K562 (cell line): ENCODE data around the gene ATXN1. TPM values are rescaled to one million over a fixed set of nuclear protein-coding genes. Genes with fewer than 3 reads are reported as not detected.

Source experiments
- ARID1B ChIP-seq: fragments of 450-650 bp; IDR thresholded peaks from 2 replicates; pipeline ENCODE4 v1.6.1; 2016; ENCODE audit warnings: antibody characterized with exemption, mild to moderate bottlenecking, inconsistent platforms
- ATF3 ChIP-seq, 2 experiments: fragments of 450-650 bp in 1 of 2; sonication (generic) in 1 of 2; formaldehyde crosslinking in 1 of 2; IDR thresholded peaks in 1 of 2; conservative IDR thresholded peaks in 1 of 2; 2 replicates each; pipeline versions ENCODE4 v1.6.1 to v1.8.1; 2016 to 2023; ENCODE audit warnings: mild to moderate bottlenecking in 2 of 2, moderate library complexity in 2 of 2, inconsistent platforms in 1 of 2, missing genetic modification reagents in 1 of 2
- ATF7 ChIP-seq: fragments of 450-650 bp; IDR thresholded peaks from 2 replicates; pipeline ENCODE4 v1.7.1; 2014; ENCODE audit warnings: mild to moderate bottlenecking, moderate library complexity
- CBFA2T2 ChIP-seq: fragments of 450-650 bp; conservative IDR thresholded peaks from 2 replicates; pipeline ENCODE4 v1.6.1; 2017; ENCODE audit warnings: mild to moderate bottlenecking
- CBFA2T3 ChIP-seq: fragments of 450-650 bp; IDR thresholded peaks from 2 replicates; pipeline ENCODE4 v1.6.1; 2017
- DACH1 ChIP-seq: fragments of 450-650 bp; IDR thresholded peaks from 2 replicates; pipeline ENCODE4 v1.6.1; 2018; ENCODE audit not compliant: partially characterized antibody
- DEAF1 ChIP-seq: fragments of 450-650 bp; formaldehyde crosslinking; IDR thresholded peaks from 2 replicates; pipeline ENCODE4 v1.4.0; 2020; ENCODE audit warnings: mild to moderate bottlenecking, moderate library complexity
- EHMT2 ChIP-seq: fragments of 450-650 bp; IDR thresholded peaks from 2 replicates; pipeline ENCODE4 v1.6.1; 2018; ENCODE audit warnings: antibody characterized with exemption
- ESRRB ChIP-seq: fragments of 250-450 bp; sonication (Bioruptor Pico); IDR thresholded peaks from 2 replicates; pipeline ENCODE4 v1.5.0; 2020; ENCODE audit warnings: mild to moderate bottlenecking, moderate library complexity, borderline replicate concordance
- FOXJ2 ChIP-seq: fragments of 200-800 bp; sonication (Bioruptor generic); IDR thresholded peaks from 2 replicates; pipeline ENCODE4 v1.6.1; 2016; ENCODE audit warnings: missing genetic modification characterization, missing compliant biosample characterization
- HBP1 ChIP-seq: fragments of 450-650 bp; formaldehyde crosslinking; IDR thresholded peaks from 2 replicates; pipeline ENCODE4 v1.4.0; 2022; ENCODE audit warnings: missing genetic modification characterization
- HES1 ChIP-seq: fragments of 450-650 bp; IDR thresholded peaks from 2 replicates; pipeline ENCODE4 v1.6.1; 2016; ENCODE audit warnings: low read depth, mild to moderate bottlenecking, moderate library complexity
- KLF1 ChIP-seq: fragments of 450-650 bp; IDR thresholded peaks from 2 replicates; pipeline ENCODE4 v1.6.1; 2016; ENCODE audit warnings: missing genetic modification characterization, missing compliant biosample characterization
- MYNN ChIP-seq, 2 experiments: sonication (generic); formaldehyde crosslinking in 1 of 2; IDR thresholded peaks; 2 replicates each; pipeline versions ENCODE4 v1.5.0 to v1.6.1; 2016 to 2020; ENCODE audit warnings: antibody characterized with exemption in 1 of 2, missing genetic modification reagents in 1 of 2
- NBN ChIP-seq: fragments of 450-650 bp; IDR thresholded peaks from 2 replicates; pipeline ENCODE4 v1.6.1; 2016; ENCODE audit warnings: low read depth, mild to moderate bottlenecking
- NCOA2 ChIP-seq, 2 experiments: fragments of 450-650 bp; IDR thresholded peaks; 2 replicates each; pipeline ENCODE4 v1.6.1; 2018; ENCODE audit warnings: mild to moderate bottlenecking in 2 of 2, moderate library complexity in 1 of 2; ENCODE audit not compliant: partially characterized antibody in 2 of 2
- POLR2AphosphoS2 ChIP-seq: IDR thresholded peaks from 2 replicates; pipeline ENCODE4 v1.6.1; 2012; ENCODE audit warnings: low read length, improper control_type of control experiment
- RB1 ChIP-seq: fragments of 450-650 bp; IDR thresholded peaks from 2 replicates; pipeline ENCODE4 v1.6.1; 2017; ENCODE audit warnings: low read depth, mild to moderate bottlenecking
- SMARCA5 ChIP-seq: fragments of 450-650 bp; IDR thresholded peaks from 2 replicates; pipeline ENCODE4 v1.6.1; 2016
- SMC3 ChIP-seq: conservative IDR thresholded peaks from 2 replicates; pipeline ENCODE4 v1.6.1; 2011; ENCODE audit warnings: low read depth, low read length, improper control_type of control experiment; ENCODE audit not compliant: insufficient read depth
- SP2 ChIP-seq: IDR thresholded peaks from 2 replicates; pipeline ENCODE4 v1.6.1; 2011; ENCODE audit warnings: mild to moderate bottlenecking, low read depth, low read length, moderate library complexity; ENCODE audit not compliant: poor library complexity, severe bottlenecking; ENCODE audit errors: extremely low read depth
- TAF9B ChIP-seq: fragments of 450-650 bp; IDR thresholded peaks from 2 replicates; pipeline ENCODE4 v1.6.1; 2018; ENCODE audit warnings: mild to moderate bottlenecking; ENCODE audit not compliant: partially characterized antibody
- TBL1XR1 ChIP-seq, 2 experiments: IDR thresholded peaks; 2 replicates each; pipeline ENCODE4 v1.6.1; 2012; ENCODE audit warnings: improper control_type of control experiment in 2 of 2, low read length in 2 of 2, mild to moderate bottlenecking in 1 of 2
- TEAD1 ChIP-seq, 2 experiments: fragments of 450-650 bp in 1 of 2; sonication (generic) in 1 of 2; formaldehyde crosslinking; IDR thresholded peaks; 2 replicates each; pipeline versions ENCODE4 v1.4.0 to v1.8.0; 2020 to 2022; ENCODE audit warnings: mild to moderate bottlenecking in 2 of 2, missing genetic modification reagents in 1 of 2
- ZBTB26 ChIP-seq: fragments of 450-650 bp; formaldehyde crosslinking; IDR thresholded peaks from 2 replicates; pipeline ENCODE4 v1.4.0; 2022; ENCODE audit warnings: missing genetic modification characterization
- polyA plus RNA-seq, 8 experiments: library from polyadenylated mRNA; depleted of rRNA in 4 of 8; stranded (reverse) in 5 of 8; unstranded in 3 of 8; fragments of >200 nt; fragmentation: Nextera tagmentation in 2 of 8; fragmentation: Illumina TruSeq in 1 of 8; extraction: Ambion mirVana in 2 of 8; extraction: Trizol in 1 of 8; gene quantifications; 2 replicates each; pipeline versions ENCODE4 v1.2.1 to v1.2.3, GENCODE V29; 2011 to 2014; ENCODE audit warnings: inconsistent platforms in 1 of 8, missing spikeins in 1 of 8
- total RNA-seq, 7 experiments: library from RNA; depleted of rRNA in 6 of 7; stranded (reverse); fragments of >200 nt in 6 of 7; fragmentation: Illumina TruSeq in 2 of 7; extraction: Trizol in 2 of 7; gene quantifications; 2 replicates each; pipeline versions ENCODE4 v1.2.1 to v1.2.3, GENCODE V29; 2011 to 2021; ENCODE audit warnings: low replicate concordance in 1 of 7

ATXN1 gene
- total and polyA plus RNA-seq, 9 of the 15 experiments (the other 6 are each of a cell fraction or from before 2014, with no cell fraction given): under 0.01 to 1.2 (median 0.58) TPM

- TF ChIP-seq FOXJ2: peak; percentile 37; the same call in 1 of the 2 replicates
- peak; percentile 39; the same call in 1 of the 2 replicates for TF ChIP-seq NBN
- no peak for TF ChIP-seq DACH1
- 0 out of 2 replicates have a peak, but pooled peaks have one; percentile 11 for TF ChIP-seq CBFA2T2
- TF ChIP-seq HBP1: no peak
- TF ChIP-seq KLF1: no peak
- 0 out of 4 replicates have a peak, but pooled peaks of 1 of the 2 experiments have one; percentile 16 for TF ChIP-seq TBL1XR1 (IDR thresholded peaks at IDR 0.05; ENCODE audit: low read length in 2 of 2)
- TF ChIP-seq RB1: peak; percentile 55; the same call in 1 of the 2 replicates
- no peak for TF ChIP-seq TAF9B
- TF ChIP-seq SMARCA5: no peak
- TF ChIP-seq MYNN (IDR thresholded peaks at IDR 0.05): 0 out of 2 replicates have a peak, but pooled peaks have one; percentile 40
- TF ChIP-seq MYNN (CRISPR knock-in tag; IDR thresholded peaks at IDR 0.05): no peak
- no peak; the same call in 1 of the 2 replicates for TF ChIP-seq ATF3 (IDR thresholded peaks at IDR 0.05)
- TF ChIP-seq ATF3 (CRISPR knock-in tag; conservative IDR thresholded peaks at IDR 0.05): no peak
- TF ChIP-seq TEAD1 (CRISPR knock-in tag; IDR thresholded peaks at IDR 0.05): peak; percentile 35 to 96
- no peak for TF ChIP-seq EHMT2
- TF ChIP-seq SMC3: peak; percentile 82
- TF ChIP-seq HES1: no peak
- no peak for TF ChIP-seq POLR2AphosphoS2
- peak; percentile 19; the same call in 1 of the 2 replicates for TF ChIP-seq CBFA2T3
- TF ChIP-seq ZBTB26 (CRISPR knock-in tag): no peak
- peak; percentile 63 for TF ChIP-seq ATF7
- TF ChIP-seq SP2: no peak
- 0 out of 2 replicates have a peak, but pooled peaks have one; percentile 46 for TF ChIP-seq ARID1B
- peak; percentile 95 for TF ChIP-seq DEAF1
- no peak for TF ChIP-seq NCOA2 (IDR thresholded peaks at IDR 0.05; ENCODE audit: partially characterized antibody in 2 of 2)
- TF ChIP-seq ESRRB (CRISPR knock-in tag): no peak
Observed at GRCh38 chr6:16332175-16332542, 429.1 kb downstream of the ATXN1 start (continued).
